ENCODE results near the gene ZBTB18.
A peak's percentile ranks its signal among the peaks of the same experiment; 100 is the strongest.

Gene ZBTB18

DNA sequence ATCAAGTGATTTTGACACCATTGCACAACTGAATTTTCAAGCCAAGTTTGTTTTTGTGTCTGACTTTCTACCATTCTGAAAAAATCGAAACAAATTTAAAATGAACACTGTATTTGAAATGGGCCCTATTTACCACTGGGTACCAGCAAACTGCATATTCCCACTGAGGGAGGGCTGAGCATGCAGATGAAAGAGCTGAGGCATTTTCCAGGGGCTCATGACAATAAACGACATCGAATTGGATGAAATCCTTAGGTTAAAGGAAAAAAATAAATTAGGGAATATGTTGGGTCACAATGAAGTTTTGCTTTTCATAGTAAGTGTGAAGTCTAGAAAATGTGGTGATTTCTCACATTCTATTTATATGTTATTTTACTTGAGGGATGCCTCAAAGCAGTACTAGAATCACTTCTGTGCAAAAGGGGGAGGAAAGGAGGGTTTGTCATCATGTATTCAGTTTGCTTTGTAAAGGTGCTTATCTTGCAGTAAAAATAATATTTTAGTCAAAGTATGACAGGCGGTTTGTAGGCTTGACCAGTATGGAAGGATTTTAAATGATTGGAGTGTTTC is 11.2 kb downstream of the ZBTB18 start:
- no peak for DNase-seq (ENCODE audit: low spot score)

DNA sequence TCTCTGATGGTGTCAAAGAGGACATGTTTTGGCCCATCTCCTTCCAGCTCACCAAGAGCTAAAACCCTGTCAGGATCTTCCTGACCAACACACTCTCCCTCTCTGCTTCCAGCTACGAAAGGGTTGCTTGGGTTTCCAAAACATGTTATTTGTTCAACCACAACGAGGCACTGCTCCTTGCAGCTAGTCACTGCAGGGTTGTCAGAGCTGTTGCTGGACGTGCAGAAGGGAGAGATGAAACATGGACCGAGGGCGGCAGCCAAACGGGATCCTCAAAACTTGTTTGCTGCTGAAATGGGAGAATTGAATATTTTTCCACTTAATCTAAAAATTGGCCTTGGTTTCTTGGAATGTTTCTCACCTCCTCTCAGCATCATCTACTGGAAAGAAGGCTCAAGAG is 12.4 kb downstream of the ZBTB18 start:
- no peak for DNase-seq (ENCODE audit: low spot score)

DNA sequence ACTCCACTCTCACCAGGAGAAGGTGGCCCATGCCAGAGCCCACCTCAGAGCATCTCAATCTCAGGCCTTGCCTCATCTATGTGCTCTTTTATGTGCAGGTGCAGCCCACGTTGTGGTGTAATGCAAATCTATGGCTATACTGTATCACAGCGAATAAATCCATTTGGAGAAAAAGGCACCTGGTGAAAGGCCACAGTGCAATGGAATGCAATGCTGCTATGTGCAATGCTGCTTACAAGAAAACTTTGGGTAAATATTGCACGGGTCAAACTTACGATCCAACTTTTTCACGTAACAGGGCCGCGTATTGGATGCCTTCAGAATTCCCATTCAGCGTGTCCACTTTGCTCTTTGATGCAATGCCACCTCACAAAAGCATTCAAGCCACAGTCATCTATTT is 13.5 kb downstream of the ZBTB18 start:
- no peak for DNase-seq (ENCODE audit: low spot score)

DNA sequence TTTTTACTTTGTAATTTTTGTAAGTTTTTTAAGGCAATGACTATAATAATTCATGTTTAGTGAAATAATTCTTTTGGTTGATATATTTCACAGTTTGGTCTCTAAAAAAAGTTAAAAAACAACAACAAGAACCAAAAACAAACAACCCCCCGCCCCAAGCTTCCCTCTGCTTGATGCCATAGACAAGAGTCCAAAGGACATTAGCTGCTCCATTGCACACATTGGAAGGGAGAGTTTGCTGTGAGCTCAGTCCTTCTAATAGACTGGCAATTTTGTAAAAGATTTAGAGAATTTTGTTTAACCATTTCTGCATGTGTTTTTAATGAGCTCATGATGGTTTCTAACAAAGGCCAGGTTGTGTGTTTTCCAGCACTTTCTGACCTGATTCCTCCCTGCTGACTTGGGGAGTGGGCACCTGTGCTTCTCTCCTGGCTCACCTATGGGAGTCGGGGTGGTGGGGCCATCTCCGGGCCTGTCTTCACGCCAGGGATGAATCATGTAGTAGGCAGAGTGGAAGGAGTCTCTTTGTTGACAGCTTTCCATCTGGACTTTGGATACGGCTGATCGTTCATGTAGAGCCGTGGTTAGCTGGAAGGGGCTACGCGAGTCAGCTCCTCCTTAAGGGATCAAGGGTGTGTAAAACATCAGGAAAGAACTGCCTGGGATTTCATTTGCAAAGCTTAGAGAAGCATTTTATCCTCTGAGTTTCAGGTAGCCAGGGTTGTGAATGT is 14.1 kb downstream of the ZBTB18 start:
- DNase-seq (ENCODE audit: low spot score): no peak

DNA sequence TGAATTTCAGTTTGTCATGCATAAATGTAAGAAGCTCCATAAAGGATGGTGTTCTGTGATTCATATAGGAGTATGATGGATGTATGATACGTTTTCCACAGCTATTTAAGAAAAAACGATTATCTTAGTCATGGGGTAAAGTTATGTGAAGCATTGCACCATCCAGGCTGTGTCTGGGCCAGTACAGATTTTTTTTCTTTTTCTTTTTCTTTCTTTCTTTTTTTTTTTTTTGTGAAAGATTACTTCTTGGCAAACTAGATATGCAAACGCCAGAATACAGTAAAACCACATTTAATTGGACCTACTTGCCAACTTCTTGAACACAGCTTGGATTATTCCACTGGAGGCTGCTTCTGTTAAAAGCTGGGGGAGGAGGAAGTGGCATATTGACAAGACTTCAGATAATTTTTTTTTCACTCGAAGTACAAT is 14.9 kb downstream of the ZBTB18 start:
- DNase-seq (ENCODE audit: low spot score): no peak

DNA sequence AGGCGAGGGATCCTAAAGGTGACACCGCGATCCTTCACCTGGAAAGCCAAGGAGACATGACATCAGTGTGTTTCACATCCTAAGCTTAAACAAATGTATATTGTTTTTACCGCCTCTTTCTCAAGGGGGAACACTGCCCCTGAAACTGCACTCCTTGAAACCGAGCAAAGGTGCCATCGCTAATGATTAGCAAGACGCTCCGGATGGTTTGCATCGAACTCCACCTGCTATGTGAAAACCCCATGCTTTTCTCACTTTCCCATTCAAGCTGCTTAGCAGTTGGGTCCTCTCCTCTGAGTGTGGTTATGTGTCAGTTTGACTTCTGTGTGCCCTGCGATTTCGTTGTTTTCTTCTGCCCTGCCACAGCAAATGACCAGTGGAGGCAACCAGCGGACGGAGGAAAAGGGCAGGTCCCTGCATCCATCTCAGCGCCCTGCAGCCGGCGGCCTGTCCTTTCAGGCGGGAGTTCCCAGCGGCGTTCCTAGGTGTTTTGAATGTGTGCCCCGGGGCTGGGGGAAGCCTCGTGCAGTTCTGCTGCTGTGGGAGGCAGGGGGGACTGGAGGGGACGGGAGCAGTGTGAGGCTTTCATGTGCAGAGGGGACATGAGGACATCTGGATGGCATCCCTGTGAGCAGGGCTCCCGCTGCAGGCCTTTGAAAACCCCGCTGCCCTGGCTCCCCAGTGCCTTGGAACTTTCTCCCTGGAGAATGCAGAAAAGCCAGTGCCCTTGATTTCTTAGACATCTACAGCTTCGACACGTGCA is 16.1 kb downstream of the ZBTB18 start:
- DNase-seq (ENCODE audit: low spot score): no peak

DNA sequence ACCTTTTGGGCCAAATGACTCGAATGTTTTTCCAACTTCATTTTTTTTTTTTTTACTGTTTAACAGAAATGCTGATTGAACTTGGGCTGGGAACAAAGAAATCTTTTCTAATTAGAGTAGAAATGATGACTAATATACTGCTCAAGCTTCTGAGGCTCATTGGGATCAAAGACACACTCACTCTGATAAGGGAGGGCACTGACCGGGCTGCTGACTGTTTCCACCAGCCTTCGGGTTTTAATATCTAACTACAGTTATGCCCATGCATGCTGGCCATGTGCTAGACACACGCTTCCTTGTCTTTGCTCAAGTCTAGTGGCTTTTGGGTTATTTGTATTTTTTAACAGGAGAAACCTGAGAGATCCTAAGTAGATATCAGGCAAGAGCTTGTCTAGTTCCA is 16.8 kb downstream of the ZBTB18 start:
- DNase-seq (ENCODE audit: low spot score): no peak

DNA sequence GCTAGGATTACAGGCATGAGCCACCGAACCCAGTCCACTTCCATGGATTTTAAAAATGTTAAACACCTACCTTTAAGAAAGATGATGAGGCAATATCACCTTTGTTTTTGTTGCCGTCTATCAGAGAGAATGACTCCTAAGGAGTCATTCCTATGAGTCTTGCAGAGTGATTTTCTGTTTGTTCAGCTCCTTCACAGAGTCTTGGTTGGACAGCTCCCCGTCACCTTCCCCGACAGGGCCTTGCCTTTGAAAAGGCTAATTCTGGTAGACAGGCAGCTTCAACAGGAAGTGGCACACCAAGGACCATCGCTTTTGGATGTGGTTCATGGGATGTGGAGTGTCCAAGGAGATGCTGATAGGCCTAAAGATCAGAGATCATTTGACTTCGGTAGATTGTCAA is 17.5 kb downstream of the ZBTB18 start:
- DNase-seq (ENCODE audit: low spot score): no peak

DNA sequence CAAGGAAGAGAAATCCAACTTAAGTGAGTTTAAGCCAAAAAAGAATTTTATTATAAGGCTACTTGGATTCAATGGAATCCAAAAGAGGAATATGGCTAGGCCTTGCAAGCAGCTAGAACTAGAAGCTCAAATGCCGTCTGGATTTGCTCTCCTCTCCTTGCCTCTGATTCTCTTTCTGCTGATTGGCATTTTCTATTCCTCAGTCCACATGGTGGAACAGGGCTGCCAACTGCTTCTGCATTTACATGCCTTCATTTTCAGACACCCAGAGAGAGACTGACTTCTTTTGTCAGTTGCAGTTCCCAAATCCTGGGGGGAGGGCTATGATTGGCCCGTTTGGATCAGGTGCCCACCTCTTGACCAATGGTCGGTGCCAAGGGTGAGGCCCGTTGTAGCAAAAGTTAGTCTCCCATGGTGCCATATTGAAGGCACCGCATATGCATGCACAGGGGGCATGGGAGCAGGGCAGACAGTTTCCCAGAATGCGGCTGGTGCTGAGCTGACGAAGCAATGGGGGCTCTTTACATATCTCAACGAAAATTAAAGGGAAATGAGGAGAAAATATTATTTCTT is 18.3 kb downstream of the ZBTB18 start:
- no peak for DNase-seq (ENCODE audit: low spot score)

DNA sequence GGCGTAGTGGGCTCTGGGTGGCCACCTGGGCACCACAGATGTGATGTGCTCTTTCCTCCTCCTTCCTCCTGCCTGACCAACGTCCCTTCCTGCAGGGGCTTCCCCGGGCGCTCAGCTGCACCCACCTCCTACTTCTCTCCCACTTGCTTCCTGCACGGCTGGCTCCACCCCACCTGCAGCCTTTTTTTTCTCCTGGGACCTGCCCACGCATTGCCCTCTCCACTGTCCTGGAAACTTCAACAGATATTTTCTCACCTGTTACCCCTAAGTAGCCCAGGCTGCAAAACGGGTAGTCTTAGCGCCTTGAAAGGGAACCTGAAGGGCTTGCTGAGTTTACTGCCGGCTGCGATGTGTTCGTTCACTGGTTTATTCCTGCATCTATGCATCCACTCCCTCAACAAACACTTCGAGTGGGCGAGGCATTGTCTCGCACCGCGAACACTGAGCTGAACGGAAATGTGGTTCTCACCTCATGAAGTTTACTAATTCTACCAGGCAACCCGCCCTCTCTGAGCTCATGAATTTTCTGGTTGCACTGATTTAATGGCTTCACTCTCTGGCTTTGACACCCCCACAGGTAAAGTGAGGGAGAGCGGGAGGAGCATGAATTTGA is 23.6 kb downstream of the ZBTB18 start:
- peak; percentile 84 for DNase-seq (ENCODE audit: low spot score)

DNA sequence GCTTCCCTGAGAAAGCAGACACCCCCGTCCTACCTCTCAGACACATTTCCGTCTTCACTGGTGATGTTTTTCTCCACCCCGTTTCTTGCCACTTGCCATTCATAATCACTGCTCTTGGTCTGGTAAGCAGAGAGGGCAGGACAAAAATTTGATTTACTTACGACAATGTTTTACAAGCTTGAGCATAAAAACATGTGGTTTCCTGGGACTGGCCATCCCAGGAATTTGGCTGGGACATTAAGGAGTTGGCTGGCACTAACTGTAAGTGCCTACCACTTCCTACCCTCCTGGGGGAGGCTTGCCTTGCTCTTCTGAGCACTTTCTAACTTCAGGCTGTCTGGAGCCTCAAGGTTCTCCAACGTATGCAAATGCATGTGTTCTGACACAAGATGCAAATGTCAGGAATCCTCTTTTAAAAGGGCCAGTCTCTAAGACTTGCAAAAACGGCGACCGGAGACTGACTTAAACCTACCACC is 24.2 kb downstream of the ZBTB18 start:
- DNase-seq (ENCODE audit: low spot score): no peak

DNA sequence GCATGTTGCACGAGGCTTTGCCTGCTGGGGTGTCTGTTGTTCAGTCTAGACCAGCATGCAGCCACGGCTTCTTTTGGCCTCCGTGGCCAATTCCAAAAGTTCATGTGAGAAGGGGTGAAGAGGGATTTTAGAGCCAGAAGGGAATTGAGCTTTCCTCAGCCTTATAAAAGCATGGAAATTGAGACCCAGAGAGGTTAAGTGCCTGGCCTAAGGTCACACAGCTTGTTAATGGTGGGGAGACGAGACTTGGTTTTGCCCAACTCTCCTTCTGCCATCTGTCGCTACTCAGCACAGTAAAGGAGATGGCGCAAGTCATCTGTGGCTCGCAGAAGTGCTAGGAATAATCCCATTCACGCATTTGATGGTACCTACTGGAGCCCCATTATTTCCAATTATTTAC is 25.7 kb downstream of the ZBTB18 start:
- no peak for DNase-seq (ENCODE audit: low spot score)

DNA sequence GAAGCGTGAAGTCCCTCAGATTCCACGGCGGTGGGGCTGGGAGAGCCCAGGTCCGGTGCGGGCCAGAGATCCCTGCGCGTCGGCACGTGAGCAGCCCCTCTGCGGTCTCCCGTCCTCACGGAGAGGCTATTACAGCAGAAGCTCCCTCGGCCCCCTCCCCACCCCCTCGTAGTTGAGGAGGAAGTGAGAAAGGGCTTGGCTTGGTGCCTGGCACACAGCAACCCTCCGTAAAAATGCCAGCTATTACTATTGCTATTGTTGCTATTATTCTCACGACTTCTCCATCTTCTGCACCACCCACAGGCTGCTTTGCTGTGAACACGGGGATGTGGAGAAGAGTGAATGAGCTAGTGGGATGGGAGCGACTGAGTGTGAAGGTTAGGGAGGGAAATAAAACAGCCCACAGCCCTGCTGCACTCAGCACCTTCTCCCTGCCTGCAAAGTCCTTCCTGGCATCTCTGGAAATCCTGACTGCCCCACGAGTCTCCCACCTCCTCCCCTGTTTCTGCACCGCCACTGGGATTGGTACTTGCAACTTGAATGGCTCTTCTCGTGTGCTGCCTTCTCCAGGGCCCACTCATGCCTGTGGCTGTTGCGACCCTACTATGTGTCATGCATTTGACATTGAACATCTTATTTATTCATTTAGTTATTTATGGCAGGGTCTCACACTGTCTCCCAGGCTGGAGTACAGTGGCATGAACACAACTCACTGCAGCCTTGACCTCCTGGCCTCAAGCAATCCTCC is 26.6 kb downstream of the ZBTB18 start:
- no peak for DNase-seq (ENCODE audit: low spot score)

DNA sequence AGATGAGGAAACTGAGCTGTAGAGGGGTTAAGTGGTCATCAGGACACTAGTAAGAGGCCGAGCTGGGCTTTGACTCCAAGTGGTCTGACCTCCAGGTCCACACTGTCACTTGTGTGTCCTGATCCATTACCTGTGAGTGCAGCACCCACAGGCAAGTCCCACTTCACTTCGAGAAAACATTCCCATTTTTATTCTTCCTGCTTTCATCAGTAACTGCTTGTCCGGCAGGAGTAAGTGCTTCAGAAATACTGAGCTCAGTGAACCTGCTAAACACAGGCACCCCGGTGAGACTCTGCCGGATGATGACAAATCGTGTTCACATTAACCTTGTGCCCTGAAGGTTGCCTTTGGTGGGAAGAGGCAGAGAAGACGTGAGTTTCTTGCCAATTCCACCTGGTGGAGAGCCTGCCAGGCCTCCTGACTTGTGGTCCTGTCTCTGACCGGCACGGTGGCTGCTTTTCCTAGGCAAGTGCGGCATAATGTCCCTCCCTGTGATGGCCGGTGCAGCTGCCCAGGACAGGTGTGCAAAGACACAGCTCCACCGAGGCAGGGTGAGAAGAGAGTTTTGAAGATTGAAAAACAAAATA is 29.4 kb downstream of the ZBTB18 start:
- DNase-seq (ENCODE audit: low spot score): no peak

DNA sequence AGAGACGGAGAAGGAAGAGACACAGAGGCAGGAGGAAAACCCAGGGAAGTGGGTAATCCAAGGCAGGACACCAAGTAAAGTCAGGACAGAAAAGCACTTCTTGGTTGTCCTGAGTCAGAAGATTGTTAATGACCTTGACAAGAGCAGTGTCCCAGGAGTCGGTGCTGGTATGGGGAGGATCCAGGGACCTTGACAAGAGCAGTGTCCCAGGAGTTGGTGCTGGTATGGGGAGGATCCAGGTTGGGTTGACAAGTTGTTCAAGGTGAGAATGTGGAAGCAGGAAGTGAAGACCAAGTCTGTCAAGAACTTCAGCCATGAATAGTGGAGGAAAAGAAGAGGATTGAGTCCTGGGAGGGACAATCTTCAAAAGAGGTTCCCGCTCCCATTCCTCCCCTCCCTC is 31.9 kb downstream of the ZBTB18 start:
- no peak for DNase-seq (ENCODE audit: low spot score)

DNA sequence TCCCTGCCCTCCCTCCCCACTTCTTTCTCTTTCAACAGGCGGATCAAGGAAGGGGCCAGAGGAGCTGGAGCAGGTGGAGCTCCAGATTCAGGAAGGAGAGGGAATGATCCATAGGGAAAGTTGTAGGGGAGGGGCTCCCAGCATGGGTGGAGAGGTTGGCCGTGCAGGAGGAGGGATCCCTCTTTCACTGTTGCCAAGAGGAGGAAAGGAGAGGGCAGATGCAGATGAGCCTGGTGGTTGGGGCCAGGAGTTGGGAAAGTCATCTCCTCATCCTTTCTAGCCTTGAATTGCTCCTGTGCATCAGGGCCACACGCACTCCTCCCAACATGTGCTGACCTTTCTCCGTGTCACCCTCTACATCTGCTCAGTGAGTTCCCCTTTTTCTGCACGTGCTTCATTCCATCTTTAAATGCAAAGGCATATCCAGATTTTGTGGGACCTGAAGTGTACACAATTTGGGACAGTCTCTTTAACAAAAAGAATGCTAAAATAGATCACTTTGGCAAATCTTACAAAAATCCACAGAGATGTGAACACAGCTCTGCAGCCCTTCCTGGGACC is 32.4 kb downstream of the ZBTB18 start:
- DNase-seq (ENCODE audit: low spot score): no peak

DNA sequence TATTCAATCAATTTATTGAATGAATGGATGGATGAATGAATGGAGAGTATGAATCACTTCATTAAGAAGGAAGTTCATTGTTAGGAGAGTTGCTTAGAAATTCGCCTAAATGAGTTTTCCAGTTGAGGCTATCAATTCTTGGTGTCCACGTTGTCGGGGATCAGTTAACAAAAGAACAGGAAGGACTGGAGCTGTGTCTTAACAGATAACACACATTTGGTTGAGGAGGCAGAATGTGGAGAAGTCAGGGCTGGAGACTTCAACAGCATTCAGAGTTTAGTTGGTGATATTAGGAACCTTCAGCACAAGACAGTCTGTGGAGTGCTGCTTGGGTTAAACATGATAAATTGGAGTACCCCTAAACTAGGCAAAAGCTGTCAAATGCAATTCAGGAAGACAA is 33.7 kb downstream of the ZBTB18 start:
- DNase-seq (ENCODE audit: low spot score): no peak

DNA sequence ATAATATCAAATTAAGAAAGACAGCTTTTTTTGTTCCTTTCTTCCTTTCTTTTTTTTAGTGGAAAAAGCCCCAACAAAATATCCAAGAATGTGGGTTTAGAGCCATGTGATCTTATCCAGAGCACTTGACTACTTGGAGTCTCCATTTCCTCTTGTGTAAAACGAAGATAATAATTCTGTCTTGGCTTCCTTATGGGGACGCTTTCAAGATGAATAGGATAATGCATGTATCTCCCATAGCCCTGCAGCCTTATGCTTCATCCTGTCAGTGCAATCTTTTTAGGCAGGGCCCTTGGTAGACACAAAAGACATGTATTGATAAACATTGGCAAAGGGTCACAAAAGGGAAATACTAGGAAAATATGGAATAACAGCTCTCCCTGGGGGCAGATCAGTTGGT is 34.8 kb downstream of the ZBTB18 start:
- DNase-seq (ENCODE audit: low spot score): no peak

DNA sequence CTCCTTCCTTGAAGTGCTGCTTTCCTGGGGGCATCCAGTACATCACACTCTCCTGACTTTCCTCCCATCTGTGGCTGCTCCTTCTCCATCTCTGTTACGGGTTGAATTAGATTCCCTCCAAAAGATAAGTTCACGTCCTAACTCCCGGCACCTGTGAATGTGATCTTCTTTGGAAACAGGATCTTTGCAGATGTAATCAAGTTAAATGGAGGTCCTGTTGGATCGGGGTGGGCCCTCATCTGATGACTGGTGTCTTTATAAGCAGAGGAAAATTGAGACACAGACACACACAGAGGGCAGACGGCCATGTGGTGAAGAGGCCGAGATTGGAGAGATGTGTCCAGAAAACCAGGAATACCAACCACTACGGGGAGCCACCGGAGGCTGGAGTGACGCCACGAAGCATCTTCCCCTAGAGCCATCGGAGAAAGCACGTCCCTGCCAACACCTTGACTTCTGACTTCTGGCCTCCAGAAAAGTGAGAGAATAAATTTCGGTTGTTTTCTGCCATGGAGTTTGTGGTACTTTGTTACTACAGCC is 36.0 kb downstream of the ZBTB18 start:
- no peak for DNase-seq (ENCODE audit: low spot score)

DNA sequence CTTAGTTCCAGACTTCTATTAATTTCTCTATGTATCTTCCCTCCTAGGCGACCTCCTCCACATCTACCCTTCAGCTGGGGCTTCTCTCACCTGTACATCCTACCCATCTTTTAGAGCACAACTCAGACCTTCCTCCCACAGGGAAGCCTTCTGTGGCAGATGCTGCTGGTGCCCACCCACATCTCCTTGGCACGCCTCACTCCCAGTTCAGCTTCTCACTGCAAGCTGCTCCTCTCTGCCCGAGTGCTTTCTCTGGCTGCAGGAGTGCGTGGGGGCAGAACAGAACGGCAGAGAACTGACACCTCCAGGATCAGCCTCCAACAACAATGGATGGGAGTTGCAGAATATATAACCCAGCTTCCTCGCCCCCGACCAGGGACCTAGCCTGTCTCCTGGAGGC is 36.5 kb downstream of the ZBTB18 start:
- no peak for DNase-seq (ENCODE audit: low spot score)

DNA sequence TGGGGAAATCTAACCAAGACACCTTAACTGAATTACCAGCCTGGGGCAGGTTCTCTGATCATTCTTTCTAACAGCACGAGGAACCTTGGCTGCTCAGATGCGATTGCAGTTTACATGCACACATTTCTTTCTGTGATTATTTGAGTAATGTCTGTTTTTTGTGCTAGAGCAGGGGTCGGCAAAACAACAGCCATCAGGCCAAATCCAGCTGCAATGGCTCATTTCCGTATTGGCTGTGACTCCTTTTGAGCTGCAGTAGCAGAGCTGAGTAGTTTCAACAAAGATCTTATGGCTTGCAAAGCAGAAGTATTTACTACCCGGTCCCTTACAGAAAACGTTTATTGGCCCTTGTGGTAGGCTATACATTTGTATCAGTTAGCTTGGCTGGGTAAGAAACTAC is 37.1 kb downstream of the ZBTB18 start:
- no peak for DNase-seq (ENCODE audit: low spot score)
